ENCODE data around the gene TNIK. TPM values are rescaled to one million over a fixed set of nuclear protein-coding genes. Genes with fewer than 3 reads are reported as not detected.

Gene TNIK
- total and polyA plus RNA-seq, 2 of the 4 experiments (the other 2 are of a cell fraction): 3.4 to 6.3 TPM

- DNase-seq (no peak), ATAC-seq (ENCODE audit: low read depth) (no peak)
- ChIA-PET CTCF (no interaction called here), POLR2A (ENCODE audit: unreplicated experiment) (no interaction called here)
- H3K9me3 ChIP-seq (ENCODE audit: control insufficient read depth, insufficient read depth, low read length): no peaks in the 10 kb centered on the region
- H3K36me3 ChIP-seq (ENCODE audit: control insufficient read depth, insufficient read depth, low read length): no peaks in the 10 kb centered on the region
- H3K79me1 ChIP-seq (ENCODE audit: low read depth in 1 of 2, low read length in 2 of 2): peaks cover 0 to 10% of the 10 kb centered on the region in 2 experiments; a peak in 2 of 4 replicates
- H2BK120ac ChIP-seq (ENCODE audit: low read depth, low read length): no peak overlapping the region
- no peak overlapping the region for H4K5ac ChIP-seq (ENCODE audit: low read depth, low read length)
- H3K27me3 ChIP-seq (ENCODE audit: control insufficient read depth, insufficient read depth, low read length): no peaks in the 10 kb centered on the region
- no peak overlapping the region for H3K23ac ChIP-seq (ENCODE audit: low read depth, low read length)
- no peaks in the 10 kb centered on the region for H3K4me1 ChIP-seq (ENCODE audit: control insufficient read depth, insufficient read depth, low read length)
- H4K8ac ChIP-seq (ENCODE audit: low read depth in 2 of 2, low read length in 2 of 2): no peak overlapping the region
- H3K4ac ChIP-seq (ENCODE audit: low read depth, low read length): no peak overlapping the region
- H3K9me1 ChIP-seq (ENCODE audit: insufficient read depth, low read length): no peaks in the 10 kb centered on the region; the same call in 1 of the 2 replicates
- dilution Hi-C loops (cut with HindIII; ENCODE audit: low sequenced_read_pairs, unreplicated experiment): no loop called here
- no peak overlapping the region for H4K91ac ChIP-seq (ENCODE audit: insufficient read depth, low read depth, low read length)
- no peak overlapping the region for H2BK15ac ChIP-seq (ENCODE audit: low read depth, low read length)
- H3K4me2 ChIP-seq (ENCODE audit: low read depth, low read length): no peak overlapping the region
- no peak overlapping the region for H3K56ac ChIP-seq (ENCODE audit: extremely low read depth, insufficient read depth, low read length)
- TF ChIP-seq FOS (IDR thresholded peaks at IDR 0.05; ENCODE audit: low read depth, low read length) (no peak), CHD1 (IDR thresholded peaks at IDR 0.05; ENCODE audit: low read depth, low read length) (no peak), USF2 (IDR thresholded peaks at IDR 0.05; ENCODE audit: low read depth, low read length) (no peak), CEBPB (IDR thresholded peaks at IDR 0.05; ENCODE audit: low read depth, low read length) (no peak), POLR2A (IDR thresholded peaks at IDR 0.05; ENCODE audit: low read depth, low read length) (no peak), RAD21 (IDR thresholded peaks at IDR 0.05; ENCODE audit: low read length) (no peak)
- no peak overlapping the region for H2BK5ac ChIP-seq (ENCODE audit: low read depth, low read length, poor library complexity, severe bottlenecking)
- no peaks in the 10 kb centered on the region for H4K20me1 ChIP-seq (ENCODE audit: insufficient read depth, low read length)
- no peak overlapping the region for H3K4me3 ChIP-seq (ENCODE audit: insufficient read depth, low read depth, low read length)
- no peak overlapping the region for H3K14ac ChIP-seq (replicated peaks; ENCODE audit: low read depth, low read length)
- no peak overlapping the region for H2AK5ac ChIP-seq (ENCODE audit: low read depth, low read length)
- no peak overlapping the region for H2AFZ ChIP-seq (replicated peaks; ENCODE audit: low read length, poor library complexity)
- no peak overlapping the region for H2BK20ac ChIP-seq (ENCODE audit: low read depth, low read length)
- H3K27ac ChIP-seq (ENCODE audit: insufficient read depth, low read length): no peak overlapping the region
- no TSS peak for BruUV-seq (replicated peaks)
- H3K18ac ChIP-seq (ENCODE audit: low read depth, low read length): no peak overlapping the region
- H2AK9ac ChIP-seq (replicated peaks; ENCODE audit: low read depth, low read length, poor library complexity): no peak overlapping the region
- in situ Hi-C loops (cut with MboI; ENCODE audit: low sequenced_read_pairs): no loop called here
- intact Hi-C loops (cut with micrococcal nuclease): no loop called here
- H3K9ac ChIP-seq (ENCODE audit: low read depth, low read length): no peak overlapping the region
- no CpG with 5 or more reads among the region's 2 CpGs for WGBS, 2 experiments (ENCODE audit: extremely low coverage in 2 of 2, insufficient read length in 1 of 2)
Observed at GRCh38 chr3:171399842-171400241, 60.4 kb downstream of the TNIK start.

Data from IMR-90 (cell line).